K562 (cell line): Measurements from ENCODE around the gene FTSJ3. TPM values are rescaled to one million over a fixed set of nuclear protein-coding genes. Genes with fewer than 3 reads are reported as not detected.

Experiments used
- BACH1 ChIP-seq: fragments of 200-800 bp; sonication (Bioruptor generic); IDR thresholded peaks from 2 replicates; pipeline ENCODE4 v1.6.1; 2016; ENCODE audit warnings: missing genetic modification characterization, missing compliant biosample characterization
- CREM ChIP-seq: IDR thresholded peaks from 2 replicates; pipeline ENCODE4 v1.6.1; 2014; ENCODE audit warnings: antibody characterized with exemption, low read depth
- DACH1 ChIP-seq: fragments of 450-650 bp; IDR thresholded peaks from 2 replicates; pipeline ENCODE4 v1.6.1; 2018; ENCODE audit not compliant: partially characterized antibody
- ID3 ChIP-seq, 2 experiments: fragments of 250-450 bp in 1 of 2; fragments of 450-650 bp in 1 of 2; sonication (Bioruptor Pico) in 1 of 2; IDR thresholded peaks; 2 replicates each; pipeline versions ENCODE4 v1.6.1 to v1.8.0; 2016 to 2021; ENCODE audit warnings: mild to moderate bottlenecking in 2 of 2, moderate library complexity in 2 of 2, missing compliant biosample characterization in 1 of 2, missing genetic modification characterization in 1 of 2
- KLF1 ChIP-seq: fragments of 450-650 bp; IDR thresholded peaks from 2 replicates; pipeline ENCODE4 v1.6.1; 2016; ENCODE audit warnings: missing genetic modification characterization, missing compliant biosample characterization
- MCM7 ChIP-seq, 2 experiments: fragments of 450-650 bp; IDR thresholded peaks; 2 replicates each; pipeline ENCODE4 v1.6.1; 2016 to 2018
- MEIS2 ChIP-seq: fragments of 450-650 bp; IDR thresholded peaks from 2 replicates; pipeline ENCODE4 v1.6.1; 2014; ENCODE audit warnings: mild to moderate bottlenecking; ENCODE audit not compliant: partially characterized antibody
- MXI1 ChIP-seq: IDR thresholded peaks from 2 replicates; pipeline ENCODE4 v1.6.1; 2011; ENCODE audit warnings: low read depth, mild to moderate bottlenecking, improper control_type of control experiment, low read length
- RAD51 ChIP-seq: fragments of 450-650 bp; IDR thresholded peaks from 2 replicates; pipeline ENCODE4 v1.7.1; 2016; ENCODE audit warnings: low read depth, mild to moderate bottlenecking, borderline replicate concordance
- SETDB1 ChIP-seq: IDR thresholded peaks from one replicate; pipeline ENCODE4 v1.6.1; 2012; ENCODE audit warnings: low read length, control low read depth, inconsistent platforms
- TAF9B ChIP-seq: fragments of 450-650 bp; IDR thresholded peaks from 2 replicates; pipeline ENCODE4 v1.6.1; 2018; ENCODE audit warnings: mild to moderate bottlenecking; ENCODE audit not compliant: partially characterized antibody
- ZC3H8 ChIP-seq: fragments of 450-650 bp; IDR thresholded peaks from 2 replicates; pipeline ENCODE4 v1.6.1; 2017
- ZHX1 ChIP-seq: fragments of 150-350 bp; conservative IDR thresholded peaks from 2 replicates; pipeline ENCODE4 v1.6.1; 2014; ENCODE audit warnings: low read length
- ZNF224 ChIP-seq: sonication (generic); formaldehyde crosslinking; IDR thresholded peaks from 2 replicates; pipeline ENCODE4 v1.8.0; 2022; ENCODE audit warnings: mild to moderate bottlenecking, missing genetic modification reagents
- ZNF436 ChIP-seq: fragments of 250-450, 450-650 bp; sonication (Bioruptor Pico); formaldehyde crosslinking; IDR thresholded peaks from 2 replicates; pipeline ENCODE4 v1.7.0; 2020; ENCODE audit warnings: mild to moderate bottlenecking
- ZSCAN29 ChIP-seq: fragments of 450-650 bp; IDR thresholded peaks from 2 replicates; pipeline ENCODE4 v1.6.1; 2017
- polyA plus RNA-seq, 8 experiments: library from polyadenylated mRNA; depleted of rRNA in 4 of 8; stranded (reverse) in 5 of 8; unstranded in 3 of 8; fragments of >200 nt; fragmentation: Nextera tagmentation in 2 of 8; fragmentation: Illumina TruSeq in 1 of 8; extraction: Ambion mirVana in 2 of 8; extraction: Trizol in 1 of 8; gene quantifications; 2 replicates each; pipeline versions ENCODE4 v1.2.1 to v1.2.3, GENCODE V29; 2011 to 2014; ENCODE audit warnings: inconsistent platforms in 1 of 8, missing spikeins in 1 of 8
- total RNA-seq, 7 experiments: library from RNA; depleted of rRNA in 6 of 7; stranded (reverse); fragments of >200 nt in 6 of 7; fragmentation: Illumina TruSeq in 2 of 7; extraction: Trizol in 2 of 7; gene quantifications; 2 replicates each; pipeline versions ENCODE4 v1.2.1 to v1.2.3, GENCODE V29; 2011 to 2021; ENCODE audit warnings: low replicate concordance in 1 of 7
- TF ChIP-seq, protein P1 (sequence below): sonication (generic); formaldehyde crosslinking; IDR thresholded peaks from 2 replicates; pipeline ENCODE4 v1.8.0; 2022; ENCODE audit warnings: missing genetic modification reagents, mild to moderate bottlenecking, borderline replicate concordance
- TF ChIP-seq, protein P2 (sequence below): fragments of 250-450 bp; sonication (Bioruptor Pico); IDR thresholded peaks from 2 replicates; pipeline ENCODE4 v1.8.0; 2021; ENCODE audit warnings: moderate library complexity, mild to moderate bottlenecking, inconsistent platforms
- TF ChIP-seq, protein P3 (sequence below): sonication (generic); formaldehyde crosslinking; IDR thresholded peaks from 2 replicates; pipeline ENCODE4 v1.8.0; 2022; ENCODE audit warnings: missing genetic modification reagents, mild to moderate bottlenecking, moderate library complexity, borderline replicate concordance
- TF ChIP-seq, protein P4 (sequence below), 2 experiments: fragments of 450-650 bp in 1 of 2; sonication (generic) in 1 of 2; formaldehyde crosslinking; conservative IDR thresholded peaks; 2 replicates each; pipeline versions ENCODE4 v1.4.0 to v1.8.1; 2020 to 2022; ENCODE audit warnings: mild to moderate bottlenecking in 1 of 2, missing genetic modification reagents in 1 of 2

The FTSJ3 gene
- total and polyA plus RNA-seq, 9 of the 15 experiments (the other 6 are each of a cell fraction or from before 2014, with no cell fraction given): 18.0 to 65.6 (median 52.4) TPM

- TF ChIP-seq MEIS2 (no peak), ZHX1 (peak; percentile 56; the same call in 1 of the 2 replicates), ZSCAN29 (0 out of 2 replicates have a peak, but pooled peaks have one; percentile 38), SETDB1 (no peak), ID3 (CRISPR knock-in tag; IDR thresholded peaks at IDR 0.05) (no peak), ID3 (tag; IDR thresholded peaks at IDR 0.05) (peak; percentile 86), CREM (peak; percentile 95), BACH1 (tag) (no peak), MCM7 (IDR thresholded peaks at IDR 0.05) (no peak; a peak in 1 of 4 replicates), MXI1 (peak; percentile 53; the same call in 1 of the 2 replicates), RAD51 (peak; percentile 92), TAF9B (peak; percentile 33), KLF1 (peak; percentile 39; the same call in 1 of the 2 replicates), ZC3H8 (no peak), ZNF224 (CRISPR knock-in tag) (peak; percentile 97), ZNF436 (no peak), DACH1 (peak; percentile 29)
- TF ChIP-seq, protein P1, sequence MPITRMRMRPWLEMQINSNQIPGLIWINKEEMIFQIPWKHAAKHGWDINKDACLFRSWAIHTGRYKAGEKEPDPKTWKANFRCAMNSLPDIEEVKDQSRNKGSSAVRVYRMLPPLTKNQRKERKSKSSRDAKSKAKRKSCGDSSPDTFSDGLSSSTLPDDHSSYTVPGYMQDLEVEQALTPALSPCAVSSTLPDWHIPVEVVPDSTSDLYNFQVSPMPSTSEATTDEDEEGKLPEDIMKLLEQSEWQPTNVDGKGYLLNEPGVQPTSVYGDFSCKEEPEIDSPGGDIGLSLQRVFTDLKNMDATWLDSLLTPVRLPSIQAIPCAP (CRISPR knock-in tag): peak; percentile 95
- TF ChIP-seq, protein P2, sequence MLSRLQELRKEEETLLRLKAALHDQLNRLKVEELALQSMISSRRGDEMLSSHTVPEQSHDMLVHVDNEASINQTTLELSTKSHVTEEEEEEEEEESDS (CRISPR knock-in tag): no peak
- TF ChIP-seq, protein P3, sequence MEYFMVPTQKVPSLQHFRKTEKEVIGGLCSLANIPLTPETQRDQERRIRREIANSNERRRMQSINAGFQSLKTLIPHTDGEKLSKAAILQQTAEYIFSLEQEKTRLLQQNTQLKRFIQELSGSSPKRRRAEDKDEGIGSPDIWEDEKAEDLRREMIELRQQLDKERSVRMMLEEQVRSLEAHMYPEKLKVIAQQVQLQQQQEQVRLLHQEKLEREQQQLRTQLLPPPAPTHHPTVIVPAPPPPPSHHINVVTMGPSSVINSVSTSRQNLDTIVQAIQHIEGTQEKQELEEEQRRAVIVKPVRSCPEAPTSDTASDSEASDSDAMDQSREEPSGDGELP: peak; percentile 71
- TF ChIP-seq, protein P4, sequence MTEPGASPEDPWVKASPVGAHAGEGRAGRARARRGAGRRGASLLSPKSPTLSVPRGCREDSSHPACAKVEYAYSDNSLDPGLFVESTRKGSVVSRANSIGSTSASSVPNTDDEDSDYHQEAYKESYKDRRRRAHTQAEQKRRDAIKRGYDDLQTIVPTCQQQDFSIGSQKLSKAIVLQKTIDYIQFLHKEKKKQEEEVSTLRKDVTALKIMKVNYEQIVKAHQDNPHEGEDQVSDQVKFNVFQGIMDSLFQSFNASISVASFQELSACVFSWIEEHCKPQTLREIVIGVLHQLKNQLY (CRISPR knock-in tag; conservative IDR thresholded peaks at IDR 0.05): peak; percentile 63 to 94; a peak in 2 of 4 replicates
These were observed 21.6 kb upstream of the FTSJ3 start (continued) for GRCh38 chr17:63848834-63849689.
